Mammary epithelial cell (primary cell): ENCODE data around the gene FAM53B.

Source experiments
- CTCF ChIP-seq, 2 donors: IDR thresholded peaks in 1 of 2; conservative IDR thresholded peaks in 1 of 2; 2 replicates each; pipeline ENCODE4 v1.5.1; 2011 to 2012; ENCODE audit warnings: inconsistent platforms in 2 of 2, low read length in 2 of 2, mild to moderate bottlenecking in 2 of 2, control low read depth in 1 of 2, low read depth in 1 of 2; ENCODE audit not compliant: insufficient read depth in 1 of 2; ENCODE audit errors: extremely low read depth in 1 of 2
- EZH2 ChIP-seq: IDR thresholded peaks from 2 replicates; pipeline ENCODE4 v1.6.1; 2012; ENCODE audit warnings: low read length, inconsistent platforms, borderline replicate concordance

GRCh38 chr10:124611738-124612137 is 132.4 kb downstream of the FAM53B start:
- TF ChIP-seq CTCF (conservative IDR thresholded peaks at IDR 0.05 in 1 of 2, IDR thresholded peaks at IDR 0.05 in 1 of 2; ENCODE audit: extremely low read depth in 1 of 2, insufficient read depth in 1 of 2, low read depth in 1 of 2, low read length in 2 of 2) (no peak), EZH2 (no peak)
